Endothelial cell of umbilical vein (primary cell): ENCODE data around the gene TEX47. TPM values are rescaled to one million over a fixed set of nuclear protein-coding genes. Genes with fewer than 3 reads are reported as not detected.

ENCODE experiments used
- BruUV-seq: library from RNA; stranded (reverse); fragments of 400-500 nt; replicated peaks from 2 replicates; lab custom pipeline; 2021; lab: Mats Ljungman, UMichigan
- CTCF ChIA-PET: fragments of 300-600, 350-600 bp; sonication (Branson Sonifier 250); formaldehyde crosslinking; loops from one replicate; lab custom pipeline; 2021; ENCODE audit warnings: antibody characterized with exemption, inconsistent platforms; lab: Charles Lee
- POLR2A ChIA-PET: fragments of 300-600, 350-600 bp; sonication (Branson Sonifier 250); formaldehyde crosslinking; loops from one replicate; lab custom pipeline; 2021; ENCODE audit warnings: antibody characterized with exemption, inconsistent platforms; lab: Charles Lee
- DNase-seq: peaks from one replicate; pipeline ENCODE4 v3.0.0-alpha.2; 2011; ENCODE audit warnings: low read depth, low spot score
- FAIRE-seq: peaks from 2 replicates; lab custom pipeline; 2011; peaks lifted over from hg19 to GRCh38; lab: Jason Lieb, UNC
- H2AFZ ChIP-seq: 2 replicates; pipeline ENCODE4 v1.6.0; 2012; ENCODE audit warnings: low read depth, low read length, control low read depth, inconsistent platforms
- H3K27ac ChIP-seq: 2 replicates; pipeline ENCODE4 v1.5.1; 2011; ENCODE audit warnings: low read depth, mild to moderate bottlenecking, control low read depth, low read length, moderate library complexity; ENCODE audit not compliant: insufficient read depth
- H3K27me3 ChIP-seq, 2 experiments: 2 replicates each; pipeline versions ENCODE4 v1.6.0 to v1.6.1; 2011; ENCODE audit warnings: low read length in 2 of 2, mixed read lengths in 1 of 2; ENCODE audit not compliant: control insufficient read depth in 2 of 2, insufficient read depth in 2 of 2
- H3K36me3 ChIP-seq, 2 experiments: 2 replicates in 1 of 2; 3 replicates in 1 of 2; pipeline ENCODE4 v1.5.1; 2011; ENCODE audit warnings: low read length in 2 of 2, mild to moderate bottlenecking in 1 of 2, moderate library complexity in 1 of 2; ENCODE audit not compliant: control insufficient read depth in 2 of 2, insufficient read depth in 2 of 2; ENCODE audit errors: extremely low read depth in 1 of 2
- H3K4me1 ChIP-seq: 3 replicates; pipeline ENCODE4 v1.5.1; 2011; ENCODE audit warnings: mild to moderate bottlenecking, low read length; ENCODE audit not compliant: control insufficient read depth, insufficient read depth; ENCODE audit errors: extremely low read depth
- H3K4me2 ChIP-seq: 2 replicates; pipeline ENCODE4 v1.6.1; 2011; ENCODE audit warnings: low read length, control low read depth, mixed read lengths; ENCODE audit not compliant: insufficient read depth
- H3K4me3 ChIP-seq, 3 experiments: fragments of 200-600 bp in 1 of 3; sonication (generic), shearing (Covaris generic) in 1 of 3; replicated peaks in 1 of 3; 2 replicates each; pipeline ENCODE4 v1.5.1; 2011 to 2016; ENCODE audit warnings: control low read depth in 3 of 3, low read length in 3 of 3, mild to moderate bottlenecking in 2 of 3, inconsistent platforms in 1 of 3, low read depth in 1 of 3, moderate library complexity in 1 of 3; ENCODE audit not compliant: insufficient read depth in 1 of 3
- H3K79me2 ChIP-seq: 2 replicates; pipeline ENCODE4 v1.6.0; 2012; ENCODE audit warnings: low read length, inconsistent platforms; ENCODE audit not compliant: control insufficient read depth, insufficient read depth
- H3K9ac ChIP-seq: replicated peaks from 2 replicates; pipeline ENCODE3; 2011; ENCODE audit warnings: low read length, control low read depth; ENCODE audit not compliant: insufficient read depth; ENCODE audit errors: extremely low read depth
- H3K9me1 ChIP-seq: replicated peaks from 3 replicates; pipeline ENCODE4 v1.6.0; 2011; ENCODE audit warnings: mild to moderate bottlenecking, low read length; ENCODE audit not compliant: control insufficient read depth, insufficient read depth; ENCODE audit errors: extremely low read depth
- H3K9me3 ChIP-seq: replicated peaks from 2 replicates; pipeline ENCODE4 v1.5.1; 2012; ENCODE audit warnings: low read length, inconsistent platforms; ENCODE audit not compliant: control insufficient read depth, insufficient read depth
- H4K20me1 ChIP-seq: replicated peaks from 2 replicates; pipeline ENCODE3; 2011; ENCODE audit warnings: mild to moderate bottlenecking, low read length; ENCODE audit not compliant: control insufficient read depth, insufficient read depth; ENCODE audit errors: extremely low read depth
- CTCF ChIP-seq, 2 donors: IDR thresholded peaks; 1 replicate in 1 of 2; 2 replicates in 1 of 2; pipeline ENCODE4 v1.5.1; 2011; ENCODE audit warnings: low read length in 2 of 2, mild to moderate bottlenecking in 2 of 2, moderate library complexity in 2 of 2, control low read depth in 1 of 2, inconsistent platforms in 1 of 2, low read depth in 1 of 2; ENCODE audit not compliant: insufficient read depth in 1 of 2; ENCODE audit errors: extremely low read depth in 1 of 2
- EZH2 ChIP-seq: IDR thresholded peaks from 2 replicates; pipeline ENCODE4 v1.6.1; 2012; ENCODE audit warnings: borderline replicate concordance, low read depth, mild to moderate bottlenecking, moderate library complexity, low read length, inconsistent platforms; ENCODE audit not compliant: severe bottlenecking
- FOS ChIP-seq: IDR thresholded peaks from 2 replicates; pipeline ENCODE4 v1.6.1; 2011; ENCODE audit warnings: mild to moderate bottlenecking, low read length, moderate library complexity, borderline replicate concordance; ENCODE audit not compliant: insufficient read depth
- GATA2 ChIP-seq: IDR thresholded peaks from 2 replicates; pipeline ENCODE4 v1.7.0; 2011; ENCODE audit warnings: low read depth, mild to moderate bottlenecking, moderate library complexity, mixed read lengths, low read length; ENCODE audit not compliant: insufficient read length, insufficient read depth
- JUN ChIP-seq: IDR thresholded peaks from 2 replicates; pipeline ENCODE4 v1.6.1; 2011; ENCODE audit warnings: borderline replicate concordance, low read depth; ENCODE audit not compliant: insufficient read length, insufficient read depth
- MAX ChIP-seq: IDR thresholded peaks from 2 replicates; pipeline ENCODE4 v1.6.1; 2011; ENCODE audit not compliant: insufficient read depth, insufficient read length
- MYC ChIP-seq: IDR thresholded peaks from one replicate; pipeline ENCODE4 v1.6.1; 2011; ENCODE audit warnings: mild to moderate bottlenecking, low read depth, low read length
- POLR2A ChIP-seq: IDR thresholded peaks from 2 replicates; pipeline ENCODE4 v1.6.1; 2012; ENCODE audit warnings: low read depth, mild to moderate bottlenecking, control low read depth, low read length
- POLR2AphosphoS5 ChIP-seq: IDR thresholded peaks from 2 replicates; pipeline ENCODE4 v1.6.1; 2012; ENCODE audit warnings: low read depth, mild to moderate bottlenecking, control low read depth, low read length, moderate library complexity; ENCODE audit not compliant: insufficient read depth
- dilution Hi-C: fragments of 300-500 bp; cut with MboI; formaldehyde crosslinking; loops from one replicate; pipeline ENCODE4 v1.15.0; 2019; ENCODE audit warnings: low sequenced_read_pairs; ENCODE audit not compliant: extremely low pct_ligation_motif_present
- intact Hi-C: fragments of 100-400 bp; cut with micrococcal nuclease; formaldehyde crosslinking; loops from one replicate; pipeline ENCODE4 v1.10.0; 2022
- polyA plus RNA-seq, 4 experiments: library from polyadenylated mRNA; depleted of rRNA in 3 of 4; stranded (reverse) in 3 of 4; unstranded in 1 of 4; fragments of >200 nt; gene quantifications; 2 replicates each; pipeline versions ENCODE4 v1.2.1 to v1.2.3, GENCODE V29; 2011 to 2012; ENCODE audit warnings: missing spikeins in 1 of 4
- total RNA-seq: library from RNA; stranded (reverse); gene quantifications from 2 replicates; pipeline ENCODE4 v1.2.3, GENCODE V29; 2021

TEX47 gene
- total and polyA plus RNA-seq, 2 donors (not counting 3 experiments of a cell fraction or from before 2014, with no cell fraction given): not detected

GRCh38 chr7:88792361-88792760 is 3.2 kb downstream of the TEX47 start:
- H3K9ac ChIP-seq: no peak overlapping the region
- H3K4me2 ChIP-seq: no peak overlapping the region
- H3K79me2 ChIP-seq: no peaks in the 10 kb centered on the region
- ChIA-PET POLR2A (no interaction called here), CTCF (interaction anchor here (1.7 to 3.0 kb wide), 2 partner anchors 12 to 1635 kb away, joined by 4 to 14 read pairs; no protein-coding TSS in a partner anchor)
- no peaks in the 10 kb centered on the region for H3K36me3 ChIP-seq
- dilution Hi-C loops (no loop called here), intact Hi-C loops (no loop called here)
- BruUV-seq: no TSS peak
- no peaks in the 10 kb centered on the region for H3K4me1 ChIP-seq
- DNase-seq (no peak), FAIRE-seq (no peak)
- peaks cover 2 to 3% of the 10 kb centered on the region in 2 experiments for H3K27me3 ChIP-seq
- H2AFZ ChIP-seq: no peak overlapping the region
- no peaks in the 10 kb centered on the region for H3K9me1 ChIP-seq
- no peaks in the 10 kb centered on the region for H3K9me3 ChIP-seq
- no peaks in the 10 kb centered on the region for H4K20me1 ChIP-seq
- no peak overlapping the region for H3K27ac ChIP-seq
- no peak overlapping the region for H3K4me3 ChIP-seq
- TF ChIP-seq MAX: no peak
- TF ChIP-seq JUN: no peak
- TF ChIP-seq POLR2AphosphoS5: no peak
- no peak for TF ChIP-seq POLR2A
- no peak for TF ChIP-seq EZH2
- no peak for TF ChIP-seq MYC
- TF ChIP-seq GATA2: no peak
- TF ChIP-seq FOS: no peak
- TF ChIP-seq CTCF (IDR thresholded peaks at IDR 0.05; ENCODE audit: extremely low read depth in 1 of 2, insufficient read depth in 1 of 2, low read depth in 1 of 2, low read length in 2 of 2): no peak
